Mononuclear cell (primary cell): Measurements from ENCODE around the gene ECM1. TPM values are rescaled to one million over a fixed set of nuclear protein-coding genes. Genes with fewer than 3 reads are reported as not detected.

Source experiments
- H3K27me3 ChIP-seq: 2 replicates; pipeline ENCODE4 v1.6.0; 2011; ENCODE audit warnings: low read length, control low read depth; ENCODE audit not compliant: insufficient read depth
- H3K4me1 ChIP-seq: 2 replicates; pipeline ENCODE4 v1.5.1; 2011; ENCODE audit warnings: mild to moderate bottlenecking, low read length, control low read depth; ENCODE audit not compliant: insufficient read depth
- H3K4me3 ChIP-seq: 2 replicates; pipeline ENCODE4 v1.5.1; 2011; ENCODE audit warnings: mild to moderate bottlenecking, low read length, moderate library complexity
- H3K9me3 ChIP-seq: 2 replicates; pipeline ENCODE4 v1.5.1; 2011; ENCODE audit warnings: low read depth, mild to moderate bottlenecking, control low read depth, low read length
- total RNA-seq: library from RNA; depleted of rRNA; stranded (reverse); fragments of >200 nt; gene quantifications from one replicate; pipeline ENCODE4 v1.2.3, GENCODE V29; 2012

ECM1 gene
- total RNA-seq, 1 donor: 0.21 TPM

DNA sequence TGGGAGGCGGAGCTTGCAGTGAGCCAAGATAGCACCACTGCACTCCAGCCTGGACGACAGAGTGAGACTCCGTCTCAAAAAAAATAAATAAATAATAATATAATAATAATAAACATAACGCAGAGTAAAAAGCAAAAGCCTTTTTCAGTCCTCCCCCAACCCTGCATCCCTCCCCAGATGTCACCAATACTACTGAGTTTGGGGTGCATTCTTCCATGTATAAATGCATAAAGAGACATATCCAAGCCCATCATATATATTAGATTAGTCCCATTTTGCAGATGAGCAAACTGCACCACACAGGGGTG lies 40.4 kb downstream of the ECM1 start:
- Histone ChIP-seq H3K4me3 (peak overlapping the region; percentile 37), H3K9me3 (no peaks in the 10 kb centered on the region), H3K4me1 (peaks cover 45% of the 10 kb centered on the region), H3K27me3 (no peaks in the 10 kb centered on the region)

DNA sequence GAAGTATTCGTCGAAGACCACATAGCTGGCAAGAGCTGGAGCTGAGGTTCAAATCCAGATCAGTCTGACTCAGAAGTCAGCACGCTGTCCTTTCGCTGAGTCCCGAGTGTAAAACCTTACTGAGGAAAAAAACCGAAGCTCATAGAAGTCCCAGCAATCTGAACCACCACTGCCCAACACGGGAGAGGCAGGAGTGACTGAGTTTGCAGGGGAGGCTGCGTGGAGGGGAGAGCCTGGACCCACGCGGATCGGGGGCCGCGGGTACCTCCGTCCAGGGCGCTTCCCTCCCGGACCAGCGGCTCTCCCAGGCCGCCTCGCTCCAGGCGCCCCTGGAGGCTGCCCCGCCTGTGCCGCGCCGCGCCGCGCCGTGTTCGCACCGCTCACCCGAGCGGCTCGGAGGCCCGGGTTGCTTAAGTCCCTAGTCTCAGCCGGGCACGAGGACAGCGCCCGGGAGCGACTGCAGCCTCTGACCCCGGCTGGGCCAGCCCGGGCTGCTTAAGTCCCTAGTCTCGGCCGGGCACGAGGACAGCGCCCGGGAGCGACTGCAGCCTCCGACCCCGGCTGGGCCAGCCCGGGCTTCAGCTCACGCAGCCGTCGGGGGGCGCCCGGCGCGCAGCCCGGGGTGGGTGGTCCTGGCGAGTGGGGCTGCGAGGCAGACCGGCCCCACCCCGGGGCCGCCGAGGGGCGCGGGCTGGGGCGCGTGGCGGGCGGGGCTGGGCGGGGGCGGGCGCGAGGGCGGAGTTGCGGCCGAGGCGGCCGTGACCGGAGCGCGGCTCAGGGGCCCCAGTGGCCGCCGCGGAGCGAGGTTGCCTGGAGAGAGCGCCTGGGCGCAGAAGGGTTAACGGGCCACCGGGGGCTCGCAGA lies 41.0 kb downstream of the ECM1 start, which contains the start of gene ADAMTSL4:
ADAMTSL4 (plus strand) TSS at position 777 of the 864 bp plus-strand sequence. CDS start 2,881 bp downstream, outside the sequence.
- H3K27me3 ChIP-seq: no peaks in the 10 kb centered on the region
- peak within 1 kb of the TSS; percentile 37 for H3K4me3 ChIP-seq
- H3K4me1 ChIP-seq: peaks cover 51% of the 10 kb centered on the region
- no peaks in the 10 kb centered on the region for H3K9me3 ChIP-seq

DNA sequence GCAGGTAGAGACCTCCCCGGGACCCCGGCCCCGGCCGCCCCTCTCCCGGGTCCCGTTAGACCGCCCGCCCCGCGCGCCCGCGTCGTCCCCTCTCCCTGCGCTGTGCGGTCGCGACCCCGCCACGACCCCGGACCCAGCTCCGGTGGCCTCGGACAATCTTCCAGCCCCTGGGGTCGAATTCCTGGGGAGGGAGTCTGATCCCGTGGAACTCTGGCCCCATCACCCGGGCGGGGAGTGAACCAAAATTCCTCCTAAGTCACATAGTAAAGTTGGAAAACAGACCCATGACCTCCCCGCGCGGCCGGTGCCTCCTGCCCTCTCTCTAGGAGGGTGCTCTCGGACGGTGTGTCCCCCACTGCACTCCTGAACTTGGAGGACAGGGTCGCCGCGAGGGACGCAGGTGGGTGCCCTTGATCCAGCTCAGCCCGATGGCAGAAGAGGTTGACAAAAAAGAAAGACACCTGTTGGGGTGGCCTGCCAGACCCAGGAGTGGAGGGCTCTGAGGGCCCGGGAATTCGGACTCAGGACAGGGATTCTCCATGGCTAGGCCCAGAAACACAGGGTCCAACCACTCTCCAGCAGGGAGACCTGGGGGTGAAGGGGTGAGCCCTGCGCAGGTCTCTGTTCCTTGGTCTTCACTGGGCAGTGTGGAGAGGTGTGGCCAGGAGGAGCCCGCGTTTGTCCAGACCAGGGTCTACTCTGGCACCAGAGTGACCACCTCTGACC lies 41.8 kb downstream of the ECM1 start:
- H3K4me1 ChIP-seq: peaks cover 56% of the 10 kb centered on the region
- H3K4me3 ChIP-seq: peak overlapping the region; percentile 37
- H3K9me3 ChIP-seq: no peaks in the 10 kb centered on the region
- no peaks in the 10 kb centered on the region for H3K27me3 ChIP-seq

DNA sequence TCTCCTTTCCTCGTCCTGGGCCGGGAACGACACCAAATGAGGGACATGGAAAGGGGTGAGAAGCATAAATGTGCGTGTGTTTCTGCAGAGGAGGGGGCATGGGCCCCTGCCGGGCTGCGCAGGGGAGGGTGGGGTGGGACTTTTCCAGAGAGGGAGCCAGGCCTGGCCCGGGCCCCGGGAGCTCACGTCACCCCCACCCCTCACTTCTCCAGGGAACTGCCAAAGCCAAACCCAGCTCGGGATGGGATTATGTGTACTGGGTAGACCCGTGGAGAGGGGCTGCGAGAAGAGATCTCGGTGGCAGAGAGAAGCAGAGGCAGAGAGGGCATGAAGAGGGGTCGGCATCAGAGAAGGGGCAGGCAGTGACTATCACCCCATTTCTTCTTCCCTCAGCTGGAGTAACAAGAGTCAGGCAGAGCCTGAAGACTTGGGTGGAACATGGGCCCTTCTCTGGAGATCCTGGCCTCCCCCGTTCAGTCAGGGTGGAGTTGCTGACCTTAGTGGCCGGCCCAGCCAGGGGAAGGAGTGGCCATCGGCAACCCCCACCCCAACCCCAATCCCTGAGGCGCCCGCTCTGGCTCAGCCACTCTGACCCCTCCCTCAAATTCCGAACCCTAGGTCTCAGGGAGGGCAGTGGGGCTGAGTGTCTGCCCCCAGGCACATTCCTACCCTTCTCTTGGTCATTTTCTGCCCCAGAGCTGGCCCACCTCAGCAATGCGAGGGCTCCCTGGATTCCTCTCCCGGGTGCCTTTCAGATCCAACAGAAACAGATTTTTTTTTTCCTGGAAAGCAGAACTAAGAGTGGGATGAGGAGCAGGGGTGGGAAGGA lies 42.5 kb downstream of the ECM1 start:
- Histone ChIP-seq H3K4me3 (peak overlapping the region; percentile 37), H3K27me3 (no peaks in the 10 kb centered on the region), H3K4me1 (peaks cover 56% of the 10 kb centered on the region)

DNA sequence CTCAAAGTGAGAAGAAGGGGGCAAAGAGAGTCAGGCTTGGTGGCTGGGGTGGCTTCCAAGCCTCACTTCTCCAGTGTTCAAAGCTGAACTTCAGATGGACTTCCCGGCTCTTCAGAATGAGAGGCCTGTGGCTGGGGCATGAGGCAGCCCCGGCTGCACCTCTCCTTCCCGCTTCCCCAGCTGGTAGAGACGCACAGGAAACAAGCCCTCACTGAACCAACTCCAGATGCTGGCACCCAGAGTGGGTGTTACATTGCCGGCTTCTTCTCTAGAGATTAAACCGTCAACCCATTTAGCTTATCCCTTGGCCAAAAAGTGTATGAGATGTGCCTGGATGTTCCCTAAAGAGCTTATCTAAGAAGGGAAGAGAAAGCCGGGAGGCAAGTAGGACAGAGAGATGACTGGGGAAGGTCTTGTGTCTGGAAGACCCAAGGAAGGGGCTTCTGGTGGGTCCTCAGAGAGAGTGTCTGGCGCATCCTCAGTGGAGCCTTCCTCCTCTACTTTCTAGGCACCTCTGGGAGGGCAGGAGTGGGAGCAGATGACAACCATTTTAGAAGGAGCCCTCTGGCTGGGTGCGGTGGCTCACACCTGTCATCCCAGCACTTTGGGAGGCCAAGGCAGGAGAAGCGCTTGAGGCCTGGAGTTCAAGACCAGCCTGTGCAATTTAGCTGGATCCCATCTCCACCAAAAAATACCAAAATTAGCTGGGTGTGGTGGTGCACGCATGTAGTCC lies 43.3 kb downstream of the ECM1 start:
- Histone ChIP-seq H3K4me1 (peaks cover 56% of the 10 kb centered on the region), H3K4me3 (no peak overlapping the region), H3K9me3 (no peaks in the 10 kb centered on the region), H3K27me3 (no peaks in the 10 kb centered on the region)

More for the DNA sequence above, 42.5 kb downstream of the ECM1 start:
- no peaks in the 10 kb centered on the region for H3K9me3 ChIP-seq

DNA sequence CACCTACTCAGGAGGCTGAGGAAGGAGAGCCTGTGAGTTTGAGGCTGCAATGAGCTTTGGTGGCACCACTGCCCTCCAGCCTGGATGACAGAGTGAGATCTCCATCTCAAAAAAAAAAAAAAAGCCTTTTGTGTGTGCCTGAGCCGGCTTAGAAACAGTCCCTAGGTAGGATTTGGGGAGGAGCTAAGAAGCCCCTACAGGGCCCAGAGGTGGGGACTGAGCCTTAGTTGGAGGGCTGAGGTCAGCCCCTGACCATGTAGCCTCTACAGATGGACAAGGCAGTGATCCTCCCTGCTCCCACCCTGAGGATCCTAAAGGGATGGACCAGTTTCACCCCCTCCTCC lies 43.8 kb downstream of the ECM1 start:
- Histone ChIP-seq H3K4me3 (no peak overlapping the region), H3K27me3 (no peaks in the 10 kb centered on the region), H3K4me1 (peaks cover 56% of the 10 kb centered on the region), H3K9me3 (no peaks in the 10 kb centered on the region)

DNA sequence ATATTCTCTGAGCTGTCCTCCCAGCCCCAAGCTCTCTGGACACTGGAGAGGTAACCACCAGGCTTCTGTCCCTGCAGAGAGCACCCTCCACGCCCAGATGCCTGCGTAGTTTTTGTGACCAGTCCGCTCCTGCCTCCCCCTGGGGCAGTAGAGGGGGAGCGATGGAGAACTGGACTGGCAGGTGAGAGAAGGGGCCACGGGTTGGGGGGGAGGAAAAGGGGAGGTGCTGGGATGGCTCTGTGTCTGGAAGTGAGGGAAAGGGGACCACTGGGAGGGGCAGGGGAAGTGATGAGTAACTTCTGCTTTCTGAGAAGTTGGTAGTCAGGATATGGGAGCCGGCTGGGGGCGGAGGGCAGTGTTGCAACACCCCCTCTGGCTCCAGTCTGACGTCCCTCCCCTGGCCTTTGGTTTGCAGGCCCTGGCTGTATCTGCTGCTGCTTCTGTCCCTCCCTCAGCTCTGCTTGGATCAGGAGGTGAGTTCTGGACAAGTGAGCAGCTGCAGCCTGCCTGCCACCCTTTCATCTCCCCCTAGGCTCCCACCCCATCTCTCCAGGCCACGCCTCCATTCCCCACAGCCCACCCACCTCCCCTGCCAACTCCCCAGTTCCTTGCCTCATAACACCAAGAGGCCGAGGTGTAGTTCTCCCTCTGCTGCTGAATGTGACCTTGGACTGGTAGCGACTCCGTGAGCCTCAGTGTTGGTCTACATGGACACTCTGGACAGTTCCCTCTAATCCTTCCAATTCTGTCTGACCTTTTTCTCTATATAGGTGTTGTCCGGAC lies 44.4 kb downstream of the ECM1 start:
- Histone ChIP-seq H3K9me3 (no peaks in the 10 kb centered on the region), H3K4me1 (peaks cover 56% of the 10 kb centered on the region), H3K4me3 (no peak overlapping the region), H3K27me3 (no peaks in the 10 kb centered on the region)

DNA sequence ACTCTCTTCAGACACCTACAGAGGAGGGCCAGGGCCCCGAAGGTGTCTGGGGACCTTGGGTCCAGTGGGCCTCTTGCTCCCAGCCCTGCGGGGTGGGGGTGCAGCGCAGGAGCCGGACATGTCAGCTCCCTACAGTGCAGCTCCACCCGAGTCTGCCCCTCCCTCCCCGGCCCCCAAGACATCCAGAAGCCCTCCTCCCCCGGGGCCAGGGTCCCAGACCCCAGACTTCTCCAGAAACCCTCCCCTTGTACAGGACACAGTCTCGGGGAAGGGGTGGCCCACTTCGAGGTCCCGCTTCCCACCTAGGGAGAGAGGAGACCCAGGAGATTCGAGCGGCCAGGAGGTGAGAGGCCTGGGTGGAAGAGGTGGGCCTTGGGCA lies 45.0 kb downstream of the ECM1 start:
- no peak overlapping the region for H3K4me3 ChIP-seq
- peaks cover 56% of the 10 kb centered on the region for H3K4me1 ChIP-seq
- no peaks in the 10 kb centered on the region for H3K9me3 ChIP-seq
- H3K27me3 ChIP-seq: no peaks in the 10 kb centered on the region

DNA sequence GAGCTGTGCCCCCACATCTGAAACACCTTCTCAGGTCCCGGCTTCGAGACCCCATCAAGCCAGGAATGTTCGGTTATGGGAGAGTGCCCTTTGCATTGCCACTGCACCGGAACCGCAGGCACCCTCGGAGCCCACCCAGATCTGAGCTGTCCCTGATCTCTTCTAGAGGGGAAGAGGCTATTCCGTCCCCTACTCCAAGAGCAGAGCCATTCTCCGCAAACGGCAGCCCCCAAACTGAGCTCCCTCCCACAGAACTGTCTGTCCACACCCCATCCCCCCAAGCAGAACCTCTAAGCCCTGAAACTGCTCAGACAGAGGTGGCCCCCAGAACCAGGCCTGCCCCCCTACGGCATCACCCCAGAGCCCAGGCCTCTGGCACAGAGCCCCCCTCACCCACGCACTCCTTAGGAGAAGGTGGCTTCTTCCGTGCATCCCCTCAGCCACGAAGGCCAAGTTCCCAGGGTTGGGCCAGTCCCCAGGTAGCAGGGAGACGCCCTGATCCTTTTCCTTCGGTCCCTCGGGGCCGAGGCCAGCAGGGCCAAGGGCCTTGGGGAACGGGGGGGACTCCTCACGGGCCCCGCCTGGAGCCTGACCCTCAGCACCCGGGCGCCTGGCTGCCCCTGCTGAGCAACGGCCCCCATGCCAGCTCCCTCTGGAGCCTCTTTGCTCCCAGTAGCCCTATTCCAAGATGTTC lies 45.6 kb downstream of the ECM1 start:
- no peaks in the 10 kb centered on the region for H3K27me3 ChIP-seq
- peaks cover 54% of the 10 kb centered on the region for H3K4me1 ChIP-seq
- H3K9me3 ChIP-seq: no peaks in the 10 kb centered on the region
- H3K4me3 ChIP-seq: no peak overlapping the region

DNA sequence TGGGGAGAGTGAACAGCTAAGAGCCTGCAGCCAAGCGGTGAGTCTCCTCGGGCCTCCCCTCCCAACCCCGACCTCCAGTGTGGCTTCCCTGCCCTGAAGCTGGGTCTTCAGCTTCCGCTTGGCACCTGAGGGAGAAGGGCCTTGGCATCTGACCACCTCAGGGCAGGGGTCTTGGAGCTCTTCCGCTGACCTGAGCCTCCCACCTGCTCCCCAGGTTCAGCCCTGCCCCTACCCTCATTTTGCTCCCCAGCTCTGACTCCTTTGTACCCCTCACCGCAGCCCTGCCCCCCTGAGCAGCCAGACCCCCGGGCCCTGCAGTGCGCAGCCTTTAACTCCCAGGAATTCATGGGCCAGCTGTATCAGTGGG lies 46.2 kb downstream of the ECM1 start:
- H3K4me3 ChIP-seq: no peak overlapping the region
- no peaks in the 10 kb centered on the region for H3K27me3 ChIP-seq
- H3K9me3 ChIP-seq: no peaks in the 10 kb centered on the region
- peaks cover 56% of the 10 kb centered on the region for H3K4me1 ChIP-seq

DNA sequence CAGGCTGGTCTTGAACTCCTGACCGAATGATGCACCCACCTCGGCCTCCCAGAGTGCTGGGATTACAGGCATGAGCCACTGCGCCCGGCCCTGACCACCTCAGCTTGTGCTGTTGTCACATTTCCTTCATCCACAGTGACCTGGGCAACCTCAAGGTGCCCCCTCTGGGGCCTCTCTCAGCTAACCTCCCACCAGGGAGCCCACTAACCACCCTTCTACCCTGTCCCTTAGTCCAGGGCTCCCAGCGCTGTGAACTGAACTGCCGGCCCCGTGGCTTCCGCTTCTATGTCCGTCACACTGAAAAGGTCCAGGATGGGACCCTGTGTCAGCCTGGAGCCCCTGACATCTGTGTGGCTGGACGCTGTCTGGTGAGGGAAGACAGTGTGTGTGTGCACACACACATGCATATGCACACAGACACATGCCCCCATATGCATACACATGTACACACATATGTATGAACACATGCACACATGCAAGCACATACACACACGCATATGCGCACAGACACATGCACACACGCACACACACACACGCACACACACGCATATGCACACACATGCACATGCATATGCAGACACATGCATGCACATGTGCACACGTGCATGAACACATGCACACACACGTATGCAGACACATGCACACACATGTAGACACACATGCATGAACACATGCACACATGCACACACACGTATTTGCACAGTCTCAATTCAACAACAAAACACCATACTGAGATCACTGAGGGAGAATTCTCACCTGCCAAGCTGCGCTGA lies 47.5 kb downstream of the ECM1 start:
- Histone ChIP-seq H3K4me1 (peaks cover 60% of the 10 kb centered on the region), H3K4me3 (no peak overlapping the region), H3K9me3 (no peaks in the 10 kb centered on the region)

DNA sequence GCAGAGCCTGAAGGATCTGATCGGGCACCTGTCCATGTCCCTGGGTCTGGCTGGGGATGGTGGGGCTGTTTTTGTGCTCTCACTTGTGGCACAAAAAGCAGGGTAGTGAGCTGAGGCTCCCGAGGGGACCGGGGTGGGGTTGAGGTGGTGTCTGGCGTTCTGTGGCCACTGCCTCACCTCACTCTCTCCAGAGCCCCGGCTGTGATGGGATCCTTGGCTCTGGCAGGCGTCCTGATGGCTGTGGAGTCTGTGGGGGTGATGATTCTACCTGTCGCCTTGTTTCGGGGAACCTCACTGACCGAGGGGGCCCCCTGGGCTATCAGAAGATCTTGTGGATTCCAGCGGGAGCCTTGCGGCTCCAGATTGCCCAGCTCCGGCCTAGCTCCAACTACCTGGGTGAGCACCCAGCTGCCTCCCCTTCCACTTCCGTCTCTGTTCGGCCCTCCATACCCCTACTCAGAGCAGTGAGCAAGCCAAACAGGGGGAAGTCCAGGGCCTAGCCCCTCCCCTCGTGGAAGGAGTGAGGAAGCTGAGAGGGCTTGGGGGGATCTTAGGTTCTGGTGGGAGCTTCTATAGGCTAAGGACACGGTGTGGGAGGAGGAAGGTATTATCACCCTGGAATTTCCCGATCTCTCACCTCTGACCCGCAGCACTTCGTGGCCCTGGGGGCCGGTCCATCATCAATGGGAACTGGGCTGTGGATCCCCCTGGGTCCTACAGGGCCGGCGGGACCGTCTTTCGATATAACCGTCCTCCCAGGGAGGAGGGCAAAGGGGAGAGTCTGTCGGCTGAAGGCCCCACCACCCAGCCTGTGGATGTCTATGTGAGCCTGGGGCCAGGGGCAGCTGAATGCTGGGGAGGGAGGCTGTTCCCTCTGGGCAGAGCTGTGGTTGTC lies 48.3 kb downstream of the ECM1 start:
- peaks cover 57% of the 10 kb centered on the region for H3K4me1 ChIP-seq
- no peaks in the 10 kb centered on the region for H3K27me3 ChIP-seq
- no peak overlapping the region for H3K4me3 ChIP-seq

More for the DNA sequence above, 47.5 kb downstream of the ECM1 start:
- no peaks in the 10 kb centered on the region for H3K27me3 ChIP-seq

More for the DNA sequence above, 48.3 kb downstream of the ECM1 start:
- H3K9me3 ChIP-seq: no peaks in the 10 kb centered on the region
